Activated T-helper 1 cell treated with Interleukin-2 at 50 U/mL for 16 hours (primary cell): Measurements from ENCODE around the gene DAPP1.

Experiments
- DNase-seq: peaks from one replicate; pipeline ENCODE4 v3.0.0-alpha.2; 2020; ENCODE audit warnings: low read depth

Gene DAPP1

GRCh38 chr4:99917575-99917974, 100.9 kb downstream of the DAPP1 start:
- no peak for DNase-seq

GRCh38 chr4:99918656-99919055, 102.0 kb downstream of the DAPP1 start:
- no peak for DNase-seq
